Measurements from ENCODE around the gene DOCK9. TPM values are rescaled to one million over a fixed set of nuclear protein-coding genes. Genes with fewer than 3 reads are reported as not detected.

Gene DOCK9
- total and polyA plus RNA-seq, 2 donors from 2014 or later, result 14.0 to 125 TPM

DNA sequence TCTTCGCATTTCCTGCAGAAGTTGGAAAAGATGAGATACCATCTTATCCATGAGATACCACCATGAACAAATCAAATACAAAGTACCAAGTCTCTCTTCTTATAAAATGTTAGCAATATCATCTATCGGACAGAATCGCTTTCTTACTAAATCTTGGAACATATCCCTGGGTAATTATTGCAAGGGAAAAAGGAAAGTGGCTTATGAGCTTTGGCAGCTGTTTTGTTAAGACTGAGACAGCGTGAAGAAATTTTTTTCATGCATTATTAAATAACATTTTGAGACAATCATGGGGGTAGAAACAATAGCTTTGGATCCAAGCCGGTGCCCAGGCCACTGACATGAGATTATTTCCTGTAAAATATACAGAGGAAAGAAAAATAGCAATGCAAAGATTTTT lies 84.5 kb downstream of the DOCK9 start:
- TF ChIP-seq, protein P1, sequence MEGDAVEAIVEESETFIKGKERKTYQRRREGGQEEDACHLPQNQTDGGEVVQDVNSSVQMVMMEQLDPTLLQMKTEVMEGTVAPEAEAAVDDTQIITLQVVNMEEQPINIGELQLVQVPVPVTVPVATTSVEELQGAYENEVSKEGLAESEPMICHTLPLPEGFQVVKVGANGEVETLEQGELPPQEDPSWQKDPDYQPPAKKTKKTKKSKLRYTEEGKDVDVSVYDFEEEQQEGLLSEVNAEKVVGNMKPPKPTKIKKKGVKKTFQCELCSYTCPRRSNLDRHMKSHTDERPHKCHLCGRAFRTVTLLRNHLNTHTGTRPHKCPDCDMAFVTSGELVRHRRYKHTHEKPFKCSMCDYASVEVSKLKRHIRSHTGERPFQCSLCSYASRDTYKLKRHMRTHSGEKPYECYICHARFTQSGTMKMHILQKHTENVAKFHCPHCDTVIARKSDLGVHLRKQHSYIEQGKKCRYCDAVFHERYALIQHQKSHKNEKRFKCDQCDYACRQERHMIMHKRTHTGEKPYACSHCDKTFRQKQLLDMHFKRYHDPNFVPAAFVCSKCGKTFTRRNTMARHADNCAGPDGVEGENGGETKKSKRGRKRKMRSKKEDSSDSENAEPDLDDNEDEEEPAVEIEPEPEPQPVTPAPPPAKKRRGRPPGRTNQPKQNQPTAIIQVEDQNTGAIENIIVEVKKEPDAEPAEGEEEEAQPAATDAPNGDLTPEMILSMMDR (IDR thresholded peaks at IDR 0.05; ENCODE audit: borderline replicate concordance, extremely low read depth, insufficient read depth), result no peak
- H3K9ac ChIP-seq (ENCODE audit: low read length in 3 of 3), result no peak overlapping the region
- no peak overlapping the region for H3K4me3 ChIP-seq (ENCODE audit: low read length in 3 of 3)
- H3K4me1 ChIP-seq (ENCODE audit: control insufficient read depth in 2 of 3, insufficient read depth in 2 of 3, low read depth in 1 of 3, low read length in 3 of 3), result no peaks in the 10 kb centered on the region
- H3K27me3 ChIP-seq (ENCODE audit: control insufficient read depth, insufficient read depth, low read length), result no peaks in the 10 kb centered on the region
- FAIRE-seq (no peak), DNase-seq (no peak)
- H3K36me3 ChIP-seq (ENCODE audit: control insufficient read depth in 2 of 3, insufficient read depth in 3 of 3, low read length in 3 of 3), result no peaks in the 10 kb centered on the region
- H3K9me3 ChIP-seq (ENCODE audit: control insufficient read depth in 2 of 3, insufficient read depth in 1 of 3, low read length in 3 of 3), result no peaks in the 10 kb centered on the region
- no peak overlapping the region for H3K27ac ChIP-seq (ENCODE audit: low read depth in 2 of 2, low read length in 2 of 2)
- intact Hi-C loops (cut with DNase I), result no loop called here

GRCh38 chr13:98892821-98893220 lies 85.0 kb downstream of the DOCK9 start:
- H3K36me3 ChIP-seq (ENCODE audit: control insufficient read depth in 2 of 3, insufficient read depth in 3 of 3, low read length in 3 of 3), result peaks cover 0 to under 1% (median 0%) of the 10 kb centered on the region in 3 donors
- no peaks in the 10 kb centered on the region for H3K9me3 ChIP-seq (ENCODE audit: control insufficient read depth in 2 of 3, insufficient read depth in 1 of 3, low read length in 3 of 3)
- TF ChIP-seq, protein P1 (IDR thresholded peaks at IDR 0.05; ENCODE audit: borderline replicate concordance, extremely low read depth, insufficient read depth), result no peak
- H3K27ac ChIP-seq (ENCODE audit: low read depth in 2 of 2, low read length in 2 of 2), result no peak overlapping the region
- intact Hi-C loops (cut with DNase I), result no loop called here
- H3K4me3 ChIP-seq (ENCODE audit: low read length in 3 of 3), result no peak overlapping the region
- no peak overlapping the region for H3K9ac ChIP-seq (ENCODE audit: low read length in 3 of 3)
- no peaks in the 10 kb centered on the region for H3K4me1 ChIP-seq (ENCODE audit: control insufficient read depth in 2 of 3, insufficient read depth in 2 of 3, low read depth in 1 of 3, low read length in 3 of 3)
- FAIRE-seq (no peak), DNase-seq (peak in 3 of 5 donors; percentile 44 to 67 (median 66))
- H3K27me3 ChIP-seq (ENCODE audit: control insufficient read depth, insufficient read depth, low read length), result no peaks in the 10 kb centered on the region

- Histone ChIP-seq H3K27me3 (ENCODE audit: control insufficient read depth, insufficient read depth, low read length) (no peaks in the 10 kb centered on the region), H3K4me1 (ENCODE audit: control insufficient read depth in 2 of 3, insufficient read depth in 2 of 3, low read depth in 1 of 3, low read length in 3 of 3) (no peaks in the 10 kb centered on the region), H3K4me3 (ENCODE audit: low read length in 3 of 3) (no peak overlapping the region), H3K27ac (ENCODE audit: low read depth in 2 of 2, low read length in 2 of 2) (no peak overlapping the region), H3K9ac (ENCODE audit: low read length in 3 of 3) (no peak overlapping the region), H3K36me3 (ENCODE audit: control insufficient read depth in 2 of 3, insufficient read depth in 3 of 3, low read length in 3 of 3) (peaks cover 0 to 3% (median 0%) of the 10 kb centered on the region in 3 donors), H3K9me3 (ENCODE audit: control insufficient read depth in 2 of 3, insufficient read depth in 1 of 3, low read length in 3 of 3) (no peaks in the 10 kb centered on the region)
- DNase-seq (no peak), FAIRE-seq (no peak)
- TF ChIP-seq, protein P1 (IDR thresholded peaks at IDR 0.05; ENCODE audit: borderline replicate concordance, extremely low read depth, insufficient read depth), result no peak
- intact Hi-C loops (cut with DNase I), result no loop called here
These were observed 85.8 kb downstream of the DOCK9 start for GRCh38 chr13:98892077-98892476.

GRCh38 chr13:98890925-98891324 lies 86.9 kb downstream of the DOCK9 start:
- intact Hi-C loops (cut with DNase I), result no loop called here
- FAIRE-seq, result no peak
- TF ChIP-seq, protein P1 (IDR thresholded peaks at IDR 0.05; ENCODE audit: borderline replicate concordance, extremely low read depth, insufficient read depth), result no peak
- Histone ChIP-seq H3K4me1 (ENCODE audit: control insufficient read depth in 2 of 3, insufficient read depth in 2 of 3, low read depth in 1 of 3, low read length in 3 of 3) (no peaks in the 10 kb centered on the region), H3K4me3 (ENCODE audit: low read length in 3 of 3) (no peak overlapping the region), H3K36me3 (ENCODE audit: control insufficient read depth in 2 of 3, insufficient read depth in 3 of 3, low read length in 3 of 3) (peaks cover 0 to 3% (median 0%) of the 10 kb centered on the region in 3 donors), H3K9ac (ENCODE audit: low read length in 3 of 3) (no peak overlapping the region), H3K27me3 (ENCODE audit: control insufficient read depth, insufficient read depth, low read length) (no peaks in the 10 kb centered on the region), H3K9me3 (ENCODE audit: control insufficient read depth in 2 of 3, insufficient read depth in 1 of 3, low read length in 3 of 3) (no peaks in the 10 kb centered on the region), H3K27ac (ENCODE audit: low read depth in 2 of 2, low read length in 2 of 2) (no peak overlapping the region)
- DNase-seq, result peak in 4 of 5 donors; percentile 65 to 74 (median 68)

Measured in kidney (tissue), 14 donors.